ENCODE results near the gene TNRC6C.

TNRC6C gene

DNA sequence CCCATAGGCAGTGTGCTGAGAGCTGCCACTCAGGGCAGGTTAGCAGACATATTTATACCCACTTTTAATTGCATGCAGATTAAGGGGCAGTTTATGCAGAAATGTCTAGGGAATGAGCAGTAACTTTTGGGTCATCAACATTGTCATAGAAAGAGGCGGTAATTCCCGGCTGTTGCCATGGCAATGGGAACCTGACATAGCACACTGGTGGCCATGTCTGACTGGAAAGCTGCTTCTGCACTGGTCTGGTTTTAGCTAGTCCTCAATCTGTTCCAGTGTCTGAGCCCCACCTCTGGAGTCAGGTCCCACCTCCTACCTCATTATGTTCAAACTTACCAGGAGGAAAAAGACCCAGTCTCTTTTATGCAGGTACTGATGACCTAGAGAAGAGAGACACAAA, 31.5 kb upstream of the TNRC6C start:
- TF ChIP-seq, protein P1, sequence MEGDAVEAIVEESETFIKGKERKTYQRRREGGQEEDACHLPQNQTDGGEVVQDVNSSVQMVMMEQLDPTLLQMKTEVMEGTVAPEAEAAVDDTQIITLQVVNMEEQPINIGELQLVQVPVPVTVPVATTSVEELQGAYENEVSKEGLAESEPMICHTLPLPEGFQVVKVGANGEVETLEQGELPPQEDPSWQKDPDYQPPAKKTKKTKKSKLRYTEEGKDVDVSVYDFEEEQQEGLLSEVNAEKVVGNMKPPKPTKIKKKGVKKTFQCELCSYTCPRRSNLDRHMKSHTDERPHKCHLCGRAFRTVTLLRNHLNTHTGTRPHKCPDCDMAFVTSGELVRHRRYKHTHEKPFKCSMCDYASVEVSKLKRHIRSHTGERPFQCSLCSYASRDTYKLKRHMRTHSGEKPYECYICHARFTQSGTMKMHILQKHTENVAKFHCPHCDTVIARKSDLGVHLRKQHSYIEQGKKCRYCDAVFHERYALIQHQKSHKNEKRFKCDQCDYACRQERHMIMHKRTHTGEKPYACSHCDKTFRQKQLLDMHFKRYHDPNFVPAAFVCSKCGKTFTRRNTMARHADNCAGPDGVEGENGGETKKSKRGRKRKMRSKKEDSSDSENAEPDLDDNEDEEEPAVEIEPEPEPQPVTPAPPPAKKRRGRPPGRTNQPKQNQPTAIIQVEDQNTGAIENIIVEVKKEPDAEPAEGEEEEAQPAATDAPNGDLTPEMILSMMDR (IDR thresholded peaks at IDR 0.05; ENCODE audit: borderline replicate concordance, insufficient read depth, low read depth, low read length), result no peak
- H3K4me3 ChIP-seq (ENCODE audit: low read depth, low read length), result no peak overlapping the region

DNA sequence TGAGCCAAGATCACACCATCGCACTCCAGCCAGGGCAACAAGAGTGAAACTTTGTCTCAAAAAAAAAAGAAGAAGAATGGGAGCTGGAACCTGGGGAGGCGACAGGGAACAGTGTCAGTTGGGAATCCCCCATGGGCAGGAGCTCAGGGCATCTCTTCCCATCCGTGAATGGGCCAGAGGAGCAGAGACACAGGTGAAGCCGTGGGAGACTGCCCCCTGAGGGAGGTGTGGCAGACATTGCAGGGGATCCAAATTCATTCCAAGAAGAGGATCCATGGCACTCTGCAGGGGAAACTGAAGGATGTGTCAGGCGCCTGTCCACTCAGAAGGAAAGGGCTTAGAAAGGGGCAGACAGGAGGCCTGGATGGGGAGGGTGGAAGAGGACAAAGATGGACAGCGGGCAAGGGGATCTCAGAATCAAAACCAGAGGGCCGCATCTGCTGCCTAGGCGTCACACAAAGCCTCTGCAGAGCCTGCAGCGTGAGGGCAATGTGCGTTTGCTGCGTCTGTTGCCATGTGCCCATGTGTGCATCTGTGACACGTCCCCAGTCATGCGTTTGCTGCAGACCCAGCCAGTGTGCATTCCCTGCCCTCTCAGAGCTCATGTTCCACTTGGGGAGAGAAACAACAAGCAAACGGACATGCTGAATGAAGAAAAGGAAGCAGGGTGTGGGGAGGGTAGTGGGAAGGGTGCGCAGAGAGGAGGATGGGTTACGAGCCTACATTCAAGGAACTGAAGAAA, 30.6 kb upstream of the TNRC6C start:
- TF ChIP-seq, protein P1 (IDR thresholded peaks at IDR 0.05; ENCODE audit: borderline replicate concordance, insufficient read depth, low read depth, low read length), result no peak
- no peak overlapping the region for H3K4me3 ChIP-seq (ENCODE audit: low read depth, low read length)

DNA sequence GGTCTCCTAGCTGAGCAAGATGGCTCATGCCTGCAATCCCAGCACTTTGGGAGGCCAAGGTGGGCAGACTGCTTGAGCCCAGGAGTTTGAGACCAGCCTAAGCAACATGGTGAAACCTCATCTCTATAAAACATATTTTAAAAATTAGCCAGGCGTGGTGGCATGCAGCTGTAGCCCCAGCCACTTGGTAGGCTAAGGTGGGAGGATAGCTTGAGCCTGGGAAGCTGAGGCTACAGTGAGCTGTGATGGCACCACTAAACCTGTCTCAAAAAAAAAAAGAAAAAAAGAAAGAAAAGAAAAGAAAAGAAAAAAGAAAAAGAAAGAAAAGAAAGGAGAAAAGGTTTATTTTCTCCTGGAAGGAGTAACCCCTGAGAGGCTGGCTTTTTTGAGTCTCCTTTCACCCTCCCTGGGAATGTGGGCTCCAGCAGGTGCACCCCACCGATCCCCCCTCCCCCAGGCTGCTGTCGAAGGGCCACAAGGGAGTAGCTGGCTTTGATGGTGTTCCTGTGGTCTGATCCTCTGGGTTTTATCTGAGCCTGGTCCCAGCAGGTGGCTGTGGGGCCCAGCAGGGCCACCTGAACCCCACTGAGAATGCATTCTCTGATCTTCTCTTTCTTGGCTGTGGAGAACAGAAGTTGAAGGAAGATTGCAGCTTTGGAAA, 29.9 kb upstream of the TNRC6C start:
- TF ChIP-seq, protein P1 (IDR thresholded peaks at IDR 0.05; ENCODE audit: borderline replicate concordance, insufficient read depth, low read depth, low read length), result no peak
- H3K4me3 ChIP-seq (ENCODE audit: low read depth, low read length), result no peak overlapping the region

DNA sequence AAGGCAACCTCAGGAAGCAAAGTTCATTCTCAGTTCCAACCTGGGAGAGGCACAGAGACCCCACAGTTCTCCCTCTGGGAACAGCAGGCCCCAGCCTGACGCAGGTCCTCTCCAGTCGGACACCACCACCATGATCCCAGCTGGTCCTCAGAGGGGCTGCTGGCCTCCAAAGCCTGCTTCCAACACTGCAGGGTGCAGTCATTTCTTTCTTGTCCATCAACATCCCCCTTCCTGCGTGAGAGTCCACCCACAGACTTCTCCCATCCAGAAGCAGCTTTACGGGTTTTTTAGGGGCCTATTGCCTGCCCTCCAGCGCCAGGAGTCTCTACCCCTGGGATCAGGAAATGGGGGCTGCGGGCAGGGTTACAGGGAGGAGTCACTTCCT, 29.3 kb upstream of the TNRC6C start:
- H3K4me3 ChIP-seq (ENCODE audit: low read depth, low read length), result no peak overlapping the region

DNA sequence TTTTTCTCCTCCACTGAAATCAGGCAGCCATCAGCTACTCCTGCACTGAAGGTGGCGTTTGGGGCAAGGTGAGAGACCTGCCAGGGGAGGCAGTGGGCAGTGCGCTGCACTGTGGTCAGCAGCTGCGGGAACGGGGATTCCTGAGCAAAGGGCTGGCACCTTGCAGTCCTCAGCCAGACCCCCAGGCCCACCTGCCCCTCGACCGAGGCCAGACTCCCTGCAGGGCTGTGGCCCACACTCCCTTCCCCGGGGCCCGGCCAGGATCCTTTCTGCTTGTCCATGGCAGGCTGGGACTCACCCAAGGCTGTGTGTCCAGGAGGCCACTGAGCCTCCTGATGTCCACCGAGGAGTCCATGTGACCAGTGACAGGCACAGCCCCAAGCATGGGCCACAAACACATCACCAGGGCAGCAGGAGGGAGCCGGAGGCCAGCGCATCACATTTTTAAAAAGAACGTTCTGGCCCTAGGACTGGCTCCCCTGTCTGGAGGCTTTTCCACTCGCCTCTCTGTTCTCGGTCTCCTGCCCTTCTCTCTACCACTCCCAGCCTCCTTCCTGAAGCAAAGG, 28.5 kb upstream of the TNRC6C start:
- H3K4me3 ChIP-seq (ENCODE audit: low read depth, low read length), result no peak overlapping the region
- TF ChIP-seq, protein P1 (IDR thresholded peaks at IDR 0.05; ENCODE audit: borderline replicate concordance, insufficient read depth, low read depth, low read length), result no peak

More for the DNA sequence above, 29.3 kb upstream of the TNRC6C start:
- TF ChIP-seq, protein P1 (IDR thresholded peaks at IDR 0.05; ENCODE audit: borderline replicate concordance, insufficient read depth, low read depth, low read length), result no peak

DNA sequence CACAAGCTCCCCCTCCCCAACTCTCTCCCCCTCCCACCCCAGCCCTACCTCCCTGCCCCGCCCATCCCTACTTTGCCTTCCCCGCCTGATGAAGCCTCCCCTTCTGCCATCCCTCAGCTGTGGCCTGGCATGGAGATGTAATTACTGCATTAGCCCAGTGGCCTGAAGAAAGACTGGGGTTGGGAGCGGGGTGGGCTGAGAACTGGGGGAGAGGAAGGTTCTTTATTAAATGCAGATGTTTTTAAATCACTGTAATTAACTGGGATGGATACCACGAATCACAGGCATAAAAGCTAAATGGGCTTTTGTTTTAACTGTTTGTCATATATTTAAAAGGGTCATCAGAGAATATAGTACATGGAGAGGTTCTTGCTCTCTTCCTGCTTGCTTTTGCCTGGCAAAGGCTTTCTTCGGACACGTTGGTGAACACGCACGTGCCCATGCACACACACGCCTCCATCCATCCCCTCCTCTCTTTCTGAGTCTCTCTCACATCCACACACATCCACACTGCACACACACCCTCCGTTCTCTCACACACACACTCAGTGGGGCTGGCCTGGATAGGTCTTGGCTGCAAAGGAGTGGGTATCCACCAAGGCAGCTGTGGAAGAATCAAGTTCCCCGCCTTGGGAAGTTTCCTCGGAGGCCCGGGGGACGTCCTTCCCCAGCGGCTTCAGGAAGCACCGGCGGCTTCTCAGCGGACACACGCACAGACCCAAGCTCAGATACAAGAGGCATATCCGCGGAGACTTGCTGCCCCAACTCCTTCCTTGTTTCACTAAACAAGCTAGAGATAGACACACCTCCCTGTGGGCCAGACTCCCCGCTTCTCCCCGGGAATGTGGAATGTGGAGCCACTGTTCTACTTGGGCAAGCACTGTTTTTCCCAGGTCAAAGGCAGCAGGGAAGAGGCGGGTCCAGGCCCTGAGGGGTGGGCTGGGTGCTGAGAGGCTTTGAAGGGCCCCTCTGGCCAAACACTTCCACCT, 27.4 kb upstream of the TNRC6C start:
- H3K4me3 ChIP-seq (ENCODE audit: low read depth, low read length), result no peak overlapping the region

More for the DNA sequence above, 27.4 kb upstream of the TNRC6C start:
- TF ChIP-seq, protein P1 (IDR thresholded peaks at IDR 0.05; ENCODE audit: borderline replicate concordance, insufficient read depth, low read depth, low read length), result no peak

All from GM12875 (cell line).